Lower leg skin (tissue), 3 donors: ENCODE measurements around the gene LCT.

Source experiments
- POLR2A ChIP-seq, 2 donors: fragments of 450-650 bp; IDR thresholded peaks; one replicate each; pipeline ENCODE4 v1.6.1; 2016 to 2017; ENCODE audit warnings: antibody characterized with exemption in 2 of 2, mild to moderate bottlenecking in 1 of 2, moderate library complexity in 1 of 2
- TF ChIP-seq, protein P1 (sequence below), 3 donors: fragments of 450-650 bp; IDR thresholded peaks; one replicate each; pipeline ENCODE4 v1.5.1; 2016; ENCODE audit warnings: antibody characterized with exemption in 3 of 3, mild to moderate bottlenecking in 3 of 3, moderate library complexity in 2 of 3

DNA sequence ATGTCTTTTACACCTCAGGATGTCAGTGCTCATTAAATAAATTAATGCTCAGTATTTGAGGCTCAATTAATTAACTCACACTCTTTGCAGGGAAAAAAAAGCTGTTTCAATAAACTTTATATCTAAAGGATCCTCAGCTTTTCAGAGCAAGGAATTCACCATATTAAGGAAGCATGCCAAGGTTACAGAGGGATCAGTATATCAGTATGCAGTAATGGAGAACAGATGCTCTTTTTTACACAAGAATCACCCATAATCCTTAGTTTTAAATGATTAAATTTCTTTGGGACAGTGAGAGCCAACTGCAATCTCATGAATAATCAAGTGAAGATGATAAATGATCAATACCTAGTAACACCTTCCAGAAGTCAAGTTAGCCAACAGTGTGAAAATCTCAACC is 14.9 kb upstream of the LCT start:
- TF ChIP-seq, protein P1, sequence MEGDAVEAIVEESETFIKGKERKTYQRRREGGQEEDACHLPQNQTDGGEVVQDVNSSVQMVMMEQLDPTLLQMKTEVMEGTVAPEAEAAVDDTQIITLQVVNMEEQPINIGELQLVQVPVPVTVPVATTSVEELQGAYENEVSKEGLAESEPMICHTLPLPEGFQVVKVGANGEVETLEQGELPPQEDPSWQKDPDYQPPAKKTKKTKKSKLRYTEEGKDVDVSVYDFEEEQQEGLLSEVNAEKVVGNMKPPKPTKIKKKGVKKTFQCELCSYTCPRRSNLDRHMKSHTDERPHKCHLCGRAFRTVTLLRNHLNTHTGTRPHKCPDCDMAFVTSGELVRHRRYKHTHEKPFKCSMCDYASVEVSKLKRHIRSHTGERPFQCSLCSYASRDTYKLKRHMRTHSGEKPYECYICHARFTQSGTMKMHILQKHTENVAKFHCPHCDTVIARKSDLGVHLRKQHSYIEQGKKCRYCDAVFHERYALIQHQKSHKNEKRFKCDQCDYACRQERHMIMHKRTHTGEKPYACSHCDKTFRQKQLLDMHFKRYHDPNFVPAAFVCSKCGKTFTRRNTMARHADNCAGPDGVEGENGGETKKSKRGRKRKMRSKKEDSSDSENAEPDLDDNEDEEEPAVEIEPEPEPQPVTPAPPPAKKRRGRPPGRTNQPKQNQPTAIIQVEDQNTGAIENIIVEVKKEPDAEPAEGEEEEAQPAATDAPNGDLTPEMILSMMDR (IDR thresholded peaks at IDR 0.05), result no peak
- TF ChIP-seq POLR2A (IDR thresholded peaks at IDR 0.05), result no peak
